Mesothelial cell of epicardium (in vitro differentiated cells): ENCODE results near the gene RO60. TPM values are rescaled to one million over a fixed set of nuclear protein-coding genes. Genes with fewer than 3 reads are reported as not detected.
A peak's percentile ranks its signal among the peaks of the same experiment; 100 is the strongest.
"Not testable (repeated sequence)": the region's sequence is repeated elsewhere in the genome, so short reads cannot be mapped to it uniquely, and the experiment has no call there.

ENCODE experiments used
- DNase-seq, 2 experiments: peaks; one replicate each; pipeline ENCODE4 v3.0.0; 2021; ENCODE audit warnings: low spot score in 2 of 2; ENCODE audit not compliant: unreplicated experiment in 2 of 2
- H3K27ac Mint-ChIP-seq: 2 replicates; pipeline ENCODE4 v1.8.0; 2021; ENCODE audit warnings: mixed read lengths
- H3K27me3 Mint-ChIP-seq: 2 replicates; pipeline ENCODE4 v1.8.0; 2021; ENCODE audit warnings: low read depth, mixed read lengths
- H3K36me3 Mint-ChIP-seq: 2 replicates; pipeline ENCODE4 v1.8.0; 2021; ENCODE audit warnings: mixed read lengths
- H3K4me1 Mint-ChIP-seq: 2 replicates; pipeline ENCODE4 v1.8.0; 2021; ENCODE audit warnings: mixed read lengths
- H3K4me3 Mint-ChIP-seq: 2 replicates; pipeline ENCODE4 v1.8.0; 2021; ENCODE audit warnings: mild to moderate bottlenecking, moderate library complexity, mixed read lengths
- H3K9me3 Mint-ChIP-seq: 2 replicates; pipeline ENCODE4 v1.8.0; 2021; ENCODE audit warnings: mixed read lengths
- total RNA-seq: library from RNA; stranded (reverse); gene quantifications from 3 replicates; pipeline ENCODE4 v1.2.1, GENCODE V29; 2021
- TF ChIP-seq, protein P1 (sequence below): fragments of 200-600 bp; sonication (generic); IDR thresholded peaks from one replicate; pipeline ENCODE4 v1.5.0; 2021; ENCODE audit warnings: antibody characterized with exemption; ENCODE audit not compliant: unreplicated experiment

RO60 gene
- total RNA-seq, 1 donor from 2014 or later: 107 TPM

DNA sequence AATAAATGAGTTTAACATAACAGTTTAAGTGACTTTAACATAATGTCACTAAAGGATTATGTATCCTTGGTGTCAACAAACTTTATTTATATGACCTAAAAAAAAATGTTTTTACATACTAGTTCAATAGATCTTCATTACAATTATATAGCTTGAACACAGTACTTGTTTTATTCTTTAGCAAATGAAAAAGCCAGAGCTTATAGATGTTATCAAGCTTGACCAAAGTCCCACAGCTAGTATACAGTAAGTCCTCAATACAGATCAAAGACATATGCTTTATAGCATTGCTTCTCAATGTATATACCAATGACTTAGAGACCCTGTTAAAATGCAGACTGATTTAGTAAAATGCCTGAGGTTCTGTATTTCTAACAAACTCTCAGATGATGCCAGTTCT, 42.6 kb upstream of the RO60 start:
- Mint-ChIP-seq H3K36me3 (no peaks in the 10 kb centered on the region), H3K4me1 (peaks cover 30% of the 10 kb centered on the region), H3K9me3 (no peaks in the 10 kb centered on the region), H3K4me3 (no peak overlapping the region), H3K27ac (no peak overlapping the region), H3K27me3 (no peaks in the 10 kb centered on the region)
- DNase-seq: no peak
- TF ChIP-seq, protein P1, sequence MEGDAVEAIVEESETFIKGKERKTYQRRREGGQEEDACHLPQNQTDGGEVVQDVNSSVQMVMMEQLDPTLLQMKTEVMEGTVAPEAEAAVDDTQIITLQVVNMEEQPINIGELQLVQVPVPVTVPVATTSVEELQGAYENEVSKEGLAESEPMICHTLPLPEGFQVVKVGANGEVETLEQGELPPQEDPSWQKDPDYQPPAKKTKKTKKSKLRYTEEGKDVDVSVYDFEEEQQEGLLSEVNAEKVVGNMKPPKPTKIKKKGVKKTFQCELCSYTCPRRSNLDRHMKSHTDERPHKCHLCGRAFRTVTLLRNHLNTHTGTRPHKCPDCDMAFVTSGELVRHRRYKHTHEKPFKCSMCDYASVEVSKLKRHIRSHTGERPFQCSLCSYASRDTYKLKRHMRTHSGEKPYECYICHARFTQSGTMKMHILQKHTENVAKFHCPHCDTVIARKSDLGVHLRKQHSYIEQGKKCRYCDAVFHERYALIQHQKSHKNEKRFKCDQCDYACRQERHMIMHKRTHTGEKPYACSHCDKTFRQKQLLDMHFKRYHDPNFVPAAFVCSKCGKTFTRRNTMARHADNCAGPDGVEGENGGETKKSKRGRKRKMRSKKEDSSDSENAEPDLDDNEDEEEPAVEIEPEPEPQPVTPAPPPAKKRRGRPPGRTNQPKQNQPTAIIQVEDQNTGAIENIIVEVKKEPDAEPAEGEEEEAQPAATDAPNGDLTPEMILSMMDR: no peak

DNA sequence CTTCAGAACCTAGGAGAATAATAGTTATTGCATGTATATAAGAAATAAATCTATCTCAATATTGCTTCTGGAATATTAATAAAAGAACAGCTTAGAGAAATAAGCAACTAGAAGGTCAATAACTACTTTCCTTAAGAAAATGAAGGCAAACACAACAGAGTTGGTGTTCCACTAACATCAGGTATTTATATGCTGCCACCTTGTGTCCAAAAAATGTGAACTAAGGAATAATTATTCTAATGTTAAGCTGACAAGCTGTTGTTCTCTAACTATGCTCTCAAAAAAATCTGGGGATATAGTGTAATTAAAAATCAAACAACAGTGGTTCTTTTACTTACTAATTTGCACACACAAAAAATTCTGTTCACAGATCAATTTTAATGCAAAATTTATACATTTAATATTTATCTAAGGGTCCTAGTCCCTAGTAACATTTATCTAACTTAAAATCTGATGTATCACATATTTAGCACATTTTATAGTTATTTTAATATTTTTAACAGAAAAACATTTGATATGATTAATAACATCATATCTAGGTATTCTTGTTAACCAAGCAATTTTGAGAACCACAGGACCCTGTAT, 39.9 kb upstream of the RO60 start:
- no peak for DNase-seq
- H3K27ac Mint-ChIP-seq: peak overlapping the region; percentile 16
- peaks cover 6% of the 10 kb centered on the region for H3K36me3 Mint-ChIP-seq
- no peaks in the 10 kb centered on the region for H3K27me3 Mint-ChIP-seq
- H3K4me1 Mint-ChIP-seq: peaks cover 17% of the 10 kb centered on the region
- H3K9me3 Mint-ChIP-seq: no peaks in the 10 kb centered on the region
- no peak overlapping the region for H3K4me3 Mint-ChIP-seq
- TF ChIP-seq, protein P1: peak; percentile 70

DNA sequence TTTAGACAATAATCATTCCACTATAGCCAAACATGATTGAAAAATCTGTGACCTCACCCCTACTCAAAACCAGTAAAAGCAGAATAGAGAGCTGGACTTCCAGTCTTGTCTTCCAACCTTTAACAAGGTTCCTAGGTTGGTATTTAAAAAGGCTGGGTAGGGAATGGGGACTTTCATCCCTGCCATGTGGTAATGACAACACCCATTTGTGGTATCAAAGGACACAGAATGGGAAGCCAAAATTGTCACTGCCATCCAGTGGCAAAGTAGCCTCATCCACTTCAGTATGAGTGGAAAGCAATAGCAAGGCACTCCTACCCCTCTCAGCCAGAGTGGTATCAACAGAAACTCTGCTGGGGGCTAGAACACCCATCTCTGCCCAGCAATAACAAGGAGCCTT, 34.2 kb upstream of the RO60 start:
- H3K27ac Mint-ChIP-seq: no peak overlapping the region
- peaks cover 5% of the 10 kb centered on the region for H3K4me1 Mint-ChIP-seq
- DNase-seq: no peak
- H3K9me3 Mint-ChIP-seq: no peaks in the 10 kb centered on the region
- H3K27me3 Mint-ChIP-seq: no peaks in the 10 kb centered on the region
- H3K36me3 Mint-ChIP-seq: peaks cover 13% of the 10 kb centered on the region
- TF ChIP-seq, protein P1: no peak
- no peak overlapping the region for H3K4me3 Mint-ChIP-seq

DNA sequence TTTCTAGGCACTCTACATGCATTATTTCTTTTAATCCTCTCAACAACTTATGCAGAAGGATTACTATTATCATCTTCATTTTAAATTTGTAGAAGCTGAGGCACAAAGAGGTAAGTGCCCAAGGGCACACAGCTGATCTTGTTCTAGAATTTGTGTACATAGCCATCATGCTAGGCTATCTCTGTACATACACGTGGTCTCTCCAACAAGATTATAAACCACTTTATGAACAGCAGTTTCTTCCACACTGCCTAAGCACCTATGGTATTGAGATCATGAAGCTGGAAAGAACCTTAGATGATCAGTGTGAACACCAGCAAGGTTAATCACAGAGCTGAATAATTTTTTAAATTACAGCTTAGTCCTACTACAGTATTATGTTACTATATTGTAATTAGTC, 29.1 kb upstream of the RO60 start:
- H3K36me3 Mint-ChIP-seq: peaks cover 25% of the 10 kb centered on the region
- TF ChIP-seq, protein P1: no peak
- H3K27ac Mint-ChIP-seq: no peak overlapping the region
- H3K4me3 Mint-ChIP-seq: no peak overlapping the region
- H3K9me3 Mint-ChIP-seq: peaks cover 16% of the 10 kb centered on the region
- no peak for DNase-seq
- H3K27me3 Mint-ChIP-seq: no peaks in the 10 kb centered on the region
- H3K4me1 Mint-ChIP-seq: no peaks in the 10 kb centered on the region

DNA sequence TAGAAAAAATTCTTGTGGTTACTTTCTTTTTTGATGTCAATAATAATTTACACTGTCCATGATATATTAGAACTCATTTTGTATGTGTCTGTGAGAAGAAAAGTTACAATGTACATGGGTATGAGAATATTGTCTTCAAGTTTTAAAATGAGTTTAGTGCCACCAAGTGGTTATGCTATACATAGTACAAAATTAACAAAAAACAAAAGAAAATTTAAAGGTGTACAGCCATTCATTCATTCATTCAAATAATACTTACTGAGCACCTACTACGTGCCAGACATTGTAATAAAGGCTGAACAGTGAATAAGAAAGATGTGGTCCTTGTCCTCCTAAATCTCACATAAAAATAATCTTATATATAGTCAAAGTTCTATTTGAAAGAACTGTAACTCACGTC, 28.0 kb upstream of the RO60 start:
- Mint-ChIP-seq H3K27me3 (no peaks in the 10 kb centered on the region), H3K27ac (no peak overlapping the region), H3K4me3 (no peak overlapping the region), H3K4me1 (no peaks in the 10 kb centered on the region), H3K9me3 (peaks cover 28% of the 10 kb centered on the region), H3K36me3 (peaks cover 30% of the 10 kb centered on the region)
- TF ChIP-seq, protein P1: peak; percentile 34
- DNase-seq: no peak

DNA sequence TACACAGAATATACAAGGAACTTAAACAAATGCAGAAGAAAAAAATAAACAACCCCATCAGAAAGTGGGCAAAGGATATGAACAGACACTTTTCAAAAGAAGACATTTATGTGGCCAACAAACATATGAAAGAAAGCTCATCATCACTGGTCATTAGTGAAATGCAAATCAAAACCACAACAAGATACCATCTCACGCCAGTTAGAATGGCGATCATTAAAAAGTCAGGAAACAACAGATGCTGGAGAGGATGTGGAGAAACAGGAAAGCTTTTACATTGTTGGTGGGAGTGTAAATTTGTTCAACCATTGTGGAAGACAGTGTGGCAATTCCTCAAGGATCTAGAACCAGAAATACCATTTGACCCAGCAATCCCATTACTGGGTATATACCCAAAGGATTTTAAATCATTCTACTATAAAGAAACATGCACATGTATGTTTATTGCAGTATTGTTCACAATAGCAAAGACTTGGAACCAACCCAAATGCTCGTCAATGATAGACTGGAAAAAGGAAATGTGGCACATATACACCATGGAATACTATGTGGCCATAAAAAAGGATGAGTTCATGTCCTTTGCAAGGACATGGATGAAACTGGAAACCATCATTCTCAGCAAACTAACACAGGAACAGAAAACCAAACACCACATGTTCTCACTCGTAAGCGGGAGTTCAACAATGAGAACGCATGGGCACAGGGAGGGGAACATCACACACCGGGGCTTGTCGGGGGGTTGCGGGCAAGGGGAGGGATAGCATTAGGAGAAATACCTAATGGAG, 26.6 kb upstream of the RO60 start:
- DNase-seq, H3K27me3 Mint-ChIP-seq, H3K4me1 Mint-ChIP-seq, H3K27ac Mint-ChIP-seq, H3K4me3 Mint-ChIP-seq: not testable (repeated sequence)
- Mint-ChIP-seq H3K9me3 (peaks cover 39% of the 10 kb centered on the region), H3K36me3 (peaks cover 43% of the 10 kb centered on the region)
